Left forelimb (tissue), 1 donor: ENCODE data around the gene CYTH4.
A peak's percentile ranks its signal among the peaks of the same experiment; 100 is the strongest.
"Not testable (repeated sequence)": the region's sequence is repeated elsewhere in the genome, so short reads cannot be mapped to it uniquely, and the experiment has no call there.

Source experiments
- DNase-seq: peaks from one replicate; pipeline ENCODE4 v3.0.0-alpha.2; 2018; ENCODE audit warnings: low spot score

Gene CYTH4

DNA sequence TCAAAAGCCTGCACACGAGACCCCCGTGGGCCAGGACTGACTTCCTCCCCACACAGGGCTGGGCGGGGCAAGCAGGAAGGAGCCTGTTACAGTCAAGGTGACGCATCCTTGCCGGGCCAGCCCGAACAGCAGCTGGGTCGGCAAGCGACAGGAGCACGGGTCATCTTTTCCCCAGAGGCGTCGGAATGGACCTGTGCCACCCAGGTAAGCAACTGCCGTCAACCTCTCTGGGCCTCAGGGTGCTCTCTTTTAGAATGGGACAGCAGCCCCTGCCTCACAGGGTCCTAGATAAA is at the start of gene CYTH4:
Gene CYTH4, plus strand, starts transcription at position 124 of the 293 bp plus-strand sequence. Its CDS starts 62 bp downstream, at position 186.
- no peak for DNase-seq

DNA sequence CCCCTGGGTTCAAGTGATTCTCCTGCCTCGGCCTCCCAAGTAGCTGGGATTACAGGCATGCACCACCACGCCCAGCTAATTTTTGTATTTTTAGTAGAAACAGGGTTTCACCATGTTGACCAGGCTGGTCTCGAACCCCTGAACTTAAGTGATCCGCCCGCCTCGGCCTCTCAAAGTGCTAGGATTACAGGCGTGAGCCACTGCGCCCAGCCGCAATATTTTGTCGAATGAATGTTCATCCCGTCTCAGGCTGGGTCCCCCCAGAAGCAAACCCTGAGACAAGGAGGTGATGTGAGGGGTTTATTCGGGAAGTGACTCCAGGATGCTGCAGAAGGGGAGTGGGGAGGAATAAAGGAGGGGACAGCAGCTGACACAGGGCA is 48.9 kb upstream of the CYTH4 start:
- DNase-seq: not testable (repeated sequence)

- DNase-seq: no peak
These were observed 48.3 kb upstream of the CYTH4 start for GRCh38 chr22:37233751-37234631.

- DNase-seq: no peak
These were observed 47.3 kb upstream of the CYTH4 start for GRCh38 chr22:37234736-37235711.

- DNase-seq: no peak
These were observed 46.3 kb upstream of the CYTH4 start for GRCh38 chr22:37235897-37236607.

DNA sequence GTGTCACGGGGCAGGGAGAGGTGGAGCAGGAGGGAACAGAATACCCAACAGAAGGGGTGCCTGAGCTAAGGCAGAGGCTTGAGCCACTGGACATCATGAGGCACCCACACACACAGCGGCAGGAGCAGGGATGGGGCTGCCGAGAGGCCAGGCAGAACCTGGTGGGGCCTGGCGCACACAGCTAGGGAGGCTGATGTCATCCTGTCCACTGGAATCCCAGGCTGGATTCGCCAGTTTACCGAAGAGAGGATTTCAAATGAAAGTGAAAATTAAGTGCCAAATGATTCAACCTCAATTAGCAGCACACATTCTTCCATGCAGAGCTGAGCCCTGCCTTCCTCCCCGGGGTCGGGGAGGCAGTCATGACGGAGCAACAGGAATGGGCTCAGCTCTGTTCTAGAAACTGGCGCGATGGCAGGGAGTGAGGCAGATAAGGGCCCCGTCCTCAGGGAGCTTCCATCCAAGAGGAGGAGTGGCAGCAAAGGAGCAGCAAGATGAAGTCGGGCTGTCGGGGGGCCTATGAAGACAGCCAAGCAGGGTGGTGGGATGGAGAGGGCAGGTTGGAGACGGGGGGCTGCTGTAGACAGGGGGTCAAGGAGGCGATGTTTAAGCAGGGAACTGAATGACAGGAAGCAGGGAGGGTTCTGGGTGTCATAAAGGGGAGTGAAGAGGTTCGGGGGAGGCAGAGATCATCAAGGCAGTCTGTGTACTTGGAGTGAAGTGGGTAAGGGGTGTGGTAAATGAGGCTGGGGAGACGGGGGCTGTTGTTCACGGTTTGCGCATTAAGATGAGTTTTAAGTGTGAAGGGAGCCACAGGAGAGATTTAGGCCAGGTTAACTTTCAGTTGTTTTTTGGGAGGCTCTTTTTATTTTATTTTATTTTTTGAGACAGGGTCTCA is 44.7 kb upstream of the CYTH4 start:
- DNase-seq: no peak

- no peak for DNase-seq
These were observed 42.7 kb upstream of the CYTH4 start for GRCh38 chr22:37239336-37240239.

DNA sequence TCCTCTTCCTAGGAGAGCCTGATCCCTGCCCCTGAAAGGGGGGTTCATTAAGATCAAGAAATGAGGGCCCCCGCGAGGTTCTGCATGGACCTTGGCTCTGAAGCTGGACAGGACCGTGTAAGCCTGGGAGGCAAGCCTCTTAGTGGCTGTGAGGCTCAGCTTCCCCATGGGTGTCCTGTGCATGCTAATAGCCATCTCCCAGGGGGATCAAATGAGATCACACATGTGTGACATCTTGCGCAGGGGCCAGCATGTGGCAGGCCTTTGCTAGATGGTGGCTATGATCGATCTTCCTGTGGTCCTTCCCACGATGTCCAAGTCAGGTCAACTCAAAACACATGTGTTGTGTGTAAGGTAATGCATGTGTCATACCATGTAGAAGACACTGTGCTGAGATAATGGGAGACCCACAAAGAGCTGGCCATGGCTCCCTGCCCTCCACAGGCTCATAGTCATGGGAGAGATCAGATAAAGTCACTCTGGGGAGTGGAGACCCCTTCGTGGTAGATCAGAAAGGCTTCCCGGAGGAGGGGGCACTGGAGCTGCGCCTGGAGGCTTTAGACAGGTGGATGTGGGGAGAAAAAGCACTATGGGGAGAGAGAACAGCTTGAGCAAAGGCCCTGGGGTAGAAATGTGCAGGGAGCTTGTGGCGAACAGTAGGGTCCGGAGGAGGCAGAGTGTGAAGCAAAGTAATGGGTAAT is 41.9 kb upstream of the CYTH4 start:
- DNase-seq: no peak

GRCh38 chr22:37240941-37241320 is 41.4 kb upstream of the CYTH4 start:
- DNase-seq: no peak

GRCh38 chr22:37241351-37242142 is 40.8 kb upstream of the CYTH4 start:
- DNase-seq: no peak

DNA sequence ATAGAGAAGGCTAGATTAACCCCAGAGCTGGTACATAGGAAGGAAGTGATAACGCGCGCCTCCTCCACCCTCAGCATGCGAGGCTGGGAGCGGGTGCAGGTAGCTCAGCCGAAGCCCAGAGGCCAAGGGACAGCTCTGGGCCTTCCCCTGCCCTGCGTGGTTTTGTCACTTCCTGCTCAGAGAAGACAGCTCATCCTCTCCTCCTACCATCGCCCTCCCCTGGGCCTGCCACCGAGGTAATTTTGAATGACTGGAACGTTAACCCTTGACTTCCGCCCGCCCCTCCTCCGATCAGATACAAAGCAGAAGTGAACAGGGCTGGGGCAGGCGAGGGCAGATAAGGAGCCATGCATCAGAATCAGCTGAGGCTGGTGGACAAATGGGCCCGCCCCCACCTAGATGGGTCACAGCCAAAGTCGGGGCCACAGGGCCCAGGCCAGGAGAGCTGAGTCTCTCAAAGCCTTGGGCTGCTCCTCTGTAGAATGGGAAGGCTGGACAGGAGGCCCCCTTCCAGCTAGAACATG is 39.9 kb upstream of the CYTH4 start:
- no peak for DNase-seq

GRCh38 chr22:37243402-37244113 is 38.8 kb upstream of the CYTH4 start:
- DNase-seq: no peak

GRCh38 chr22:37244114-37244921 is 38.0 kb upstream of the CYTH4 start, which contains the start of gene RAC2:
Gene RAC2 (minus strand): TSS chr22:37244269. CDS start chr22:37244148, 121 bp downstream.
- DNase-seq: no peak

DNA sequence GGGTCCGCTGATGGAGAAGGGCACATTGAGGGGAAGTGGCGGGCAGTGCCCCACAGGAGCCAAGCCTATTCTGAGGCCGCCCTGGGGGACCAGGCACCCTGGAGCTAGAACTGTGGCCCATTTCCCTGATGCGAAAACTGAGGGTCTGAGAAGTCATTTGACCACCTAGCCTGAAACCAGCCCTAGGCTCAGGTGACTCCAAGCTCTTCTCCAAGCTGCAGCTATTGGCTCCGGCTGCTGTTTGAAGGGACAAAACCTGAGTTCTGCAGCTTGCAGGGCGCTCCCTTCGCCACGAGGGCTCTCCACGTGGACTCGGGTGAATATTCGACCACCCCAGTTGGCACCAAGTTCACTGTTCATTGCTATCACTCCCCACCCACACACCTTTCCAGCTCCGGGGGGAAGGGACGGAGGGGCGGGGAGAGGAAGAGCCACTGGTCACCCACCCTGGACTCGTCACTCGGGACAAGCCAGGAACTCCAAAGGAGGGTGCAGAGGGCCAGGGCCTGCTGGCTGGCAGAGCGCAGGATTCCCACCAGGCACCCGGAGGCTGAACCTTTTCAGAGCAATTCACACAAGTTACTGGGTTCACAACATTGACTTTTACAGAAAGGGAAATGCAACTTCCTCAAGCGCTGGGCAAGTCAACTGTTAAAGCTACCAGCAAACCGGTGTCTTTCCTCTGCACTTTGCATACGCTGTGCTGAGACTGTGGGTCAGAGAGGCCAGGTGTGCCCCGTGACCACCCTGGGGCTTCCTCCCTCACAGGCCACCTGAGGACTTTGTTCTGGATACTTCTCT is 37.2 kb upstream of the CYTH4 start:
- DNase-seq: peak; percentile 47

GRCh38 chr22:37245740-37246139 is 36.6 kb upstream of the CYTH4 start:
- DNase-seq: no peak

DNA sequence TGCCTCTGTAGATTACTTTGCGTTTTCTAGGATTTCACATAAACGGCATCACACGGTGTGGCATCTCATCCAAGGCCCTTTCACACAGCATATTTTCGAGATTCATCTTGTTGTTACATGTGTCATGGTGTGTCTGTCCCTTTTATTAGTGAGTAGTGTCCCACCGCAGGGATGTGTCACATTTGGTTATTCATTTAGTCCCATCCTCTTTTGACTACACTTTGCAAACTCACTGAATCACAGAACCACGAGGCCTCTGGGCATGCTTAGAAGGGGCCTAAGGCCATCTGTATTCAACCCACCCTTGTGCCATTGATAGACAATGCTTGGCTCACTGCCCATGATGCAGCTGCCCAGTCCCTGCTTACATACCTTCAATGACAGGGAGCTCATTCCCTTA is 34.1 kb upstream of the CYTH4 start:
- DNase-seq: no peak
